ENCODE measurements around the gene BIRC5.

GRCh38 chr17:78255029-78255656 lies 41.1 kb downstream of the BIRC5 start:
- TF ChIP-seq CTCF (IDR thresholded peaks at IDR 0.05) (no peak), POLR2A (IDR thresholded peaks at IDR 0.05) (no peak)
